Measurements from ENCODE around the gene SRGAP3. TPM values are rescaled to one million over a fixed set of nuclear protein-coding genes. Genes with fewer than 3 reads are reported as not detected.

Gene SRGAP3
- total RNA-seq, 1 experiment from 2014 or later, result 1.3 TPM

DNA sequence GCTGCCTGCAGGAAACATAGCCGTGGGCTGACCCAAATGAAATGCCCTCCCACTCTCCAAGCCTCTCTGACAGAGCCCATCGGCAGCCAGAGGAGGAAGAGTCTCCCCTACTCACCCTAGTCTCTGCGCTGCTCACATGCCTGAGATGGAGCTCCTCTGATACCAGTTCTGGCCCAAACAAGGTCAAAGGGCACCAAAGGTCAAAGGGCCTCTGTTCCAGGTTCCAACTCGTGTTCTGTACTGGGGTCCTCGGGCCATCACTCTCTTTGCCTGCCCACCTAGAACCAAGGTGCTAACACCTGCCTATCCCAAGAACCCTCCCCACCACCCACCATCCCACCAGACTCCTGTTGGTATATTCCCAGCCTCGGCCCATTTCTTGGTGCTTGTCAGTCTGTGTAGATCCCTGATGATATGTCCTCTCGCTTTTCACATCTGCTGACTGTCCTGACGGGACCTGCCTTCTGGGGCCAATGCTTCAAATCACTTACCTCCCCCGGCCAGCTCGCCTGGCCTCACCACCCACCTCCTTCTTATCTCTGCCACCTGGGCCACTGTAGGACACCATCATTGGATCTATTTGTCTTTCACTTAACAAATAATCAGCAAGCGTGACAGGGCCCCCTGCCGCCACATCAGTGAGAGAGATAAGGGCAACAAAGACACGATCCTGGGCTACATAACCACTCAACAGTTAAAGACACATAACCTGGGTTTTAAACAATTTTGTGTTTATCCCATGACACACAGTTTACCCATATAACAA is 90.4 kb downstream of the SRGAP3 start:
- Histone ChIP-seq H3K4me2 (ENCODE audit: low read depth, low read length, poor library complexity, severe bottlenecking) (no peak overlapping the region), H3K27ac (ENCODE audit: low read length) (no peak overlapping the region), H4K20me1 (ENCODE audit: insufficient read depth, low read depth, low read length) (no peaks in the 10 kb centered on the region), H2AFZ (ENCODE audit: low read length) (no peak overlapping the region), H3K9me3 (ENCODE audit: low read length) (no peaks in the 10 kb centered on the region), H3K27me3 (ENCODE audit: low read length) (no peaks in the 10 kb centered on the region), H3K36me3 (ENCODE audit: insufficient read depth, low read length) (no peaks in the 10 kb centered on the region), H3K79me2 (ENCODE audit: low read length) (no peaks in the 10 kb centered on the region), H3K9me2 (replicated peaks; ENCODE audit: insufficient read depth, low read length) (no peaks in the 10 kb centered on the region), H3K4me1 (ENCODE audit: low read length) (no peaks in the 10 kb centered on the region), H3K4me3 (ENCODE audit: low read length) (no peak overlapping the region), H3K9ac (ENCODE audit: low read length) (no peak overlapping the region)
- no peak for DNase-seq

DNA sequence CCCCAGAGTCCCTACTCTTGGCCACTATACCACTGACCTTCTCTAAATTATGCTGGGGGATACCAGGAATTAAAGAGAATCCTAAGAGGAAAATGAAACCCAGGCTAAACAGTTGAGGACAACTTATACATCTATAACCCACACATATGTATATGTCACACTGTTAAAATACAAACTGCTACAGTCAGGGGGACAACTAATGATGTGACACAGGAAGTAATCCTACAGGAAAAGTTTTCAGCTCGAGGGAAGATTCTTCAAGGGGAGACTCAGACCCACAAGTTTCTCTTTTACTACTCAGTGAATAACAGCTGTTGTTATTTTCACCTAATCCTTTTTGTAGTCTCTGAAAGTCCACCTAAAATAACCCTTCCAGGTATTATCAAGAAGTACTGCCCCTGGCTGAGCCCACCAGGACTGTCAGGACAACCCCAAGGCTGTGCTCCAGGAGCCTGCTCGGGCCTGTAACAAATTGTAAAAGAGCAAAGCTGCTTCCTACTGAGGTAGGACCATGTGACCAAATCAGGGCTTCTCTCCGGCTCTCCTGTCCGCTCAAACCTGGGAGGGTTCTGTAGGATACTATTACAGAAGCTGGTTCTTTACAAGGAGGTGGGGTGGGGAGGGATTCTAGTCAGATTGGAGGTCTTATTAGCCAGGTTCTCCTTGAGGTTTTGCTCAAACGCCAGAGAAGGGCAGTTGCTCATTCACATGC is 91.6 kb downstream of the SRGAP3 start:
- H3K4me1 ChIP-seq (ENCODE audit: low read length), result no peaks in the 10 kb centered on the region
- no peak for DNase-seq
- no peaks in the 10 kb centered on the region for H3K9me2 ChIP-seq (replicated peaks; ENCODE audit: insufficient read depth, low read length)
- H3K36me3 ChIP-seq (ENCODE audit: insufficient read depth, low read length), result no peaks in the 10 kb centered on the region
- no peaks in the 10 kb centered on the region for H3K9me3 ChIP-seq (ENCODE audit: low read length)
- no peak overlapping the region for H3K4me3 ChIP-seq (ENCODE audit: low read length)
- no peak overlapping the region for H3K9ac ChIP-seq (ENCODE audit: low read length)
- no peak overlapping the region for H3K27ac ChIP-seq (ENCODE audit: low read length)
- H3K4me2 ChIP-seq (ENCODE audit: low read depth, low read length, poor library complexity, severe bottlenecking), result no peak overlapping the region
- no peaks in the 10 kb centered on the region for H3K27me3 ChIP-seq (ENCODE audit: low read length)
- no peak overlapping the region for H2AFZ ChIP-seq (ENCODE audit: low read length)
- H4K20me1 ChIP-seq (ENCODE audit: insufficient read depth, low read depth, low read length), result no peaks in the 10 kb centered on the region
- no peaks in the 10 kb centered on the region for H3K79me2 ChIP-seq (ENCODE audit: low read length)

DNA sequence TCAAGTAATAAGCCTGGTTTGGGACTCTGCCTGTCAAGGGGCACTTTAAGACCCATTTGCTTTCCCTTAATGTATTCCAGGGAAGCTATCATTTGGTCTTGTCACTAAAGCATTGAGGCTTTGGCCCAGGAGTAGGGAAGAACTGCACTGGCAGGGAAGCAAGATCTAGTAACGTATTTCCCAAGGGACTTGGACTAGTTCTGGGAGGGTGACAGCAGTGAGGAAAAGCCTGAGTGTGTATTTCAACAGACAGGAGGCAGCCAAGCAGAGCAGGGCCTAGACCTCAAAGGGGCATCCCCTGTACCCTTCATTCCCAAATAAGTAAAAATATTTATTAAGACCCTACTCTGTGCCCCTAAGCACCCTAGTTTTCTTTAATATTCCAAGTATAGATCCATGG is 92.8 kb downstream of the SRGAP3 start:
- H3K4me1 ChIP-seq (ENCODE audit: low read length), result no peaks in the 10 kb centered on the region
- no peaks in the 10 kb centered on the region for H3K27me3 ChIP-seq (ENCODE audit: low read length)
- no peaks in the 10 kb centered on the region for H3K9me2 ChIP-seq (replicated peaks; ENCODE audit: insufficient read depth, low read length)
- H3K9ac ChIP-seq (ENCODE audit: low read length), result no peak overlapping the region
- no peak overlapping the region for H3K27ac ChIP-seq (ENCODE audit: low read length)
- no peak for DNase-seq
- no peaks in the 10 kb centered on the region for H3K36me3 ChIP-seq (ENCODE audit: insufficient read depth, low read length)
- H3K4me3 ChIP-seq (ENCODE audit: low read length), result no peak overlapping the region
- no peak overlapping the region for H3K4me2 ChIP-seq (ENCODE audit: low read depth, low read length, poor library complexity, severe bottlenecking)
- no peak overlapping the region for H2AFZ ChIP-seq (ENCODE audit: low read length)
- no peaks in the 10 kb centered on the region for H4K20me1 ChIP-seq (ENCODE audit: insufficient read depth, low read depth, low read length)
- no peaks in the 10 kb centered on the region for H3K9me3 ChIP-seq (ENCODE audit: low read length)
- H3K79me2 ChIP-seq (ENCODE audit: low read length), result no peaks in the 10 kb centered on the region

DNA sequence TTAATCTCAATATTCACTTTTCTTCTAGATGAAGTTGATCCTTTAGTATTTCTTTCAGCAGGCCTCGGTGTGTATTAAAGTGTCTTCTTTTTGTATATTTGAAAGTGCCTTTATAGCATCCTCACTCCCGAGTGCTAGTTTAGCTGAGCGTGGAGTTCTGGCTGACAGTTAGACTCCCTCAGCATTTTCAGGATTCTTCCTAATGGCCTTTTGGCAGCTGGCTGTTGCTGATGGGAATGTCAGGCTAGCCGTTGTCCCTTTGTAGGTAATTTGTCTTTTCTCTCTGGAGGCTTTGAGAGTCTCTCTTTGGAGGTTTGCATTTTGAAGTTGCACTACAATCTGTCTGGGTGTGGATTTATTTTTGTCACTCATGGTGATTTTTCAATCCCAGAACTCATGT is 94.4 kb downstream of the SRGAP3 start:
- Histone ChIP-seq H3K9me3 (ENCODE audit: low read length) (no peaks in the 10 kb centered on the region), H3K9ac (ENCODE audit: low read length) (no peak overlapping the region), H3K36me3 (ENCODE audit: insufficient read depth, low read length) (no peaks in the 10 kb centered on the region), H2AFZ (ENCODE audit: low read length) (no peak overlapping the region), H3K27me3 (ENCODE audit: low read length) (no peaks in the 10 kb centered on the region), H3K4me3 (ENCODE audit: low read length) (no peak overlapping the region), H3K9me2 (replicated peaks; ENCODE audit: insufficient read depth, low read length) (no peaks in the 10 kb centered on the region), H3K27ac (ENCODE audit: low read length) (no peak overlapping the region), H3K79me2 (ENCODE audit: low read length) (no peaks in the 10 kb centered on the region), H3K4me1 (ENCODE audit: low read length) (no peaks in the 10 kb centered on the region), H3K4me2 (ENCODE audit: low read depth, low read length, poor library complexity, severe bottlenecking) (no peak overlapping the region), H4K20me1 (ENCODE audit: insufficient read depth, low read depth, low read length) (no peaks in the 10 kb centered on the region)
- no peak for DNase-seq

DNA sequence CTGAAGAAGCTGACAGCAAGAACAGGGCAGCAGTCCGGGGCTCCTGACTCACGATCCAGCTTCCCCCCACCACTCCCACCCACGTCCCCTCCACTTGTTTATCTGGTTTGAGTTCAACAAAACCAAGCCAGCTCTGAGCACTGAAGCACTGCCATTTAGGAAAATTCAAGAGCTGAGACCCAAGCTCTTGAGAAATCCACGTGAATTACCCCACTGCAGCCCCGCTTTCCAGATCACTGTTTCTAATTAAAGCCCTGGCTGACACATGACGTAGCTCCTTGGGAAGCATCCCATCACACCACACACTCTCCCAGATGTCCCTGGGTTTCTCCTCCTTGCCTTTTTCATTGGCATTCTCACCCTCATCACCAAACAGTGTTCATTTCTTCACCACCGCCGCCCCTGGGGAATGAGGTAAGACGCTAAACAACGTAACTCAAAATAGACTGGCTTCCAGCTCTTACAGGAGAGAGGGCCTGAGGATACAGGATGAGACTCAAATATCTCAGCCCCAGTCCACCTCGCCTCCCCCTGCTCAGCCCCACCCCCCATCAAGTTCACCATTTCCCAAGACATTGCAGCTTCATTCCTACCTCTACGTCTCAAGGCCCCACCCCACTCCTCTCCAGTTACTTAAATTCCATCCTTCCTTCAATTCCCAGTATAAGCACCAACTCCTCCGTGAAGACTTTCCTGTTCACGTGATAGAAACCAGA is 95.4 kb downstream of the SRGAP3 start:
- no peaks in the 10 kb centered on the region for H3K79me2 ChIP-seq (ENCODE audit: low read length)
- H4K20me1 ChIP-seq (ENCODE audit: insufficient read depth, low read depth, low read length), result no peaks in the 10 kb centered on the region
- no peak overlapping the region for H3K9ac ChIP-seq (ENCODE audit: low read length)
- no peak overlapping the region for H3K4me3 ChIP-seq (ENCODE audit: low read length)
- no peak overlapping the region for H2AFZ ChIP-seq (ENCODE audit: low read length)
- no peak for DNase-seq
- H3K27me3 ChIP-seq (ENCODE audit: low read length), result no peaks in the 10 kb centered on the region
- no peak overlapping the region for H3K27ac ChIP-seq (ENCODE audit: low read length)
- H3K4me1 ChIP-seq (ENCODE audit: low read length), result no peaks in the 10 kb centered on the region
- H3K4me2 ChIP-seq (ENCODE audit: low read depth, low read length, poor library complexity, severe bottlenecking), result no peak overlapping the region
- H3K9me2 ChIP-seq (replicated peaks; ENCODE audit: insufficient read depth, low read length), result no peaks in the 10 kb centered on the region
- no peaks in the 10 kb centered on the region for H3K36me3 ChIP-seq (ENCODE audit: insufficient read depth, low read length)
- no peaks in the 10 kb centered on the region for H3K9me3 ChIP-seq (ENCODE audit: low read length)

GRCh38 chr3:9151240-9151639 is 98.2 kb downstream of the SRGAP3 start:
- Histone ChIP-seq H3K9me3 (ENCODE audit: low read length) (no peaks in the 10 kb centered on the region), H3K79me2 (ENCODE audit: low read length) (no peaks in the 10 kb centered on the region), H3K4me1 (ENCODE audit: low read length) (peaks cover 9% of the 10 kb centered on the region), H3K27me3 (ENCODE audit: low read length) (no peaks in the 10 kb centered on the region), H4K20me1 (ENCODE audit: insufficient read depth, low read depth, low read length) (no peaks in the 10 kb centered on the region), H3K27ac (ENCODE audit: low read length) (no peak overlapping the region), H3K4me3 (ENCODE audit: low read length) (no peak overlapping the region), H3K9ac (ENCODE audit: low read length) (no peak overlapping the region), H3K9me2 (replicated peaks; ENCODE audit: insufficient read depth, low read length) (no peaks in the 10 kb centered on the region), H3K4me2 (ENCODE audit: low read depth, low read length, poor library complexity, severe bottlenecking) (no peak overlapping the region), H2AFZ (ENCODE audit: low read length) (no peak overlapping the region), H3K36me3 (ENCODE audit: insufficient read depth, low read length) (no peaks in the 10 kb centered on the region)
- no peak for DNase-seq

GRCh38 chr3:9149566-9149965 is 99.9 kb downstream of the SRGAP3 start:
- no peak overlapping the region for H3K9ac ChIP-seq (ENCODE audit: low read length)

DNA sequence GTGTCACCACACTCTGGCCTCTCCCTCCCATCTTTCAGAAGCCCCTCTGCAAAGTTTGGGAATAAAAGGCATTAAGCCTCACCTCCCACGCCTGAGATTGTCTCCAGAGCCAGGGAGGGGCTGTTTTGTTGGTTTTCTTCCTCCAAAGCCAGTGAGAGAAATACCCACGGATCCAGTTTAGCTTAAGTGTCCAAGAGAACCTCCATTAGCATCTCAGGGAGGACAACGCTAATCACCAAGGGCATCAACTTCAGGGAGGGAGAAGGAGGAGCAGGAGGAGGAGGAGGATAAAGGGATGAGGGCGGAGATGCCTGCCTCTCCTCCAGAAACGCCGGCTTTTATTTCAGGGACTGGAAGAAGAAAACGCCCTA is 101.6 kb downstream of the SRGAP3 start:
- Histone ChIP-seq H3K9ac (ENCODE audit: low read length) (no peak overlapping the region), H3K4me3 (ENCODE audit: low read length) (no peak overlapping the region), H3K27ac (ENCODE audit: low read length) (no peak overlapping the region), H3K4me1 (ENCODE audit: low read length) (peaks cover 11% of the 10 kb centered on the region), H2AFZ (ENCODE audit: low read length) (no peak overlapping the region), H3K79me2 (ENCODE audit: low read length) (no peaks in the 10 kb centered on the region), H3K9me2 (replicated peaks; ENCODE audit: insufficient read depth, low read length) (no peaks in the 10 kb centered on the region), H4K20me1 (ENCODE audit: insufficient read depth, low read depth, low read length) (no peaks in the 10 kb centered on the region), H3K9me3 (ENCODE audit: low read length) (no peaks in the 10 kb centered on the region), H3K27me3 (ENCODE audit: low read length) (0 out of 2 replicates have a peak, but pooled peaks cover 2% of the 10 kb centered on the region), H3K36me3 (ENCODE audit: insufficient read depth, low read length) (no peaks in the 10 kb centered on the region), H3K4me2 (ENCODE audit: low read depth, low read length, poor library complexity, severe bottlenecking) (no peak overlapping the region)
- DNase-seq, result no peak

More at GRCh38 chr3:9149566-9149965, 99.9 kb downstream of the SRGAP3 start:
- Histone ChIP-seq H3K4me2 (ENCODE audit: low read depth, low read length, poor library complexity, severe bottlenecking) (no peak overlapping the region), H3K27me3 (ENCODE audit: low read length) (no peaks in the 10 kb centered on the region), H4K20me1 (ENCODE audit: insufficient read depth, low read depth, low read length) (no peaks in the 10 kb centered on the region), H3K4me1 (ENCODE audit: low read length) (peaks cover 11% of the 10 kb centered on the region), H3K79me2 (ENCODE audit: low read length) (no peaks in the 10 kb centered on the region), H3K36me3 (ENCODE audit: insufficient read depth, low read length) (no peaks in the 10 kb centered on the region), H3K27ac (ENCODE audit: low read length) (no peak overlapping the region), H2AFZ (ENCODE audit: low read length) (no peak overlapping the region), H3K9me3 (ENCODE audit: low read length) (no peaks in the 10 kb centered on the region), H3K9me2 (replicated peaks; ENCODE audit: insufficient read depth, low read length) (no peaks in the 10 kb centered on the region), H3K4me3 (ENCODE audit: low read length) (no peak overlapping the region)
- no peak for DNase-seq

Measured in Karpas-422 (cell line).